ENCODE results near the gene ZNF549. TPM values are rescaled to one million over a fixed set of nuclear protein-coding genes. Genes with fewer than 3 reads are reported as not detected.

The ZNF549 gene
- total RNA-seq, 1 donor from 2014 or later = 3.6 TPM

GRCh38 chr19:57560049-57560491, 32.9 kb downstream of the ZNF549 start:
- intact Hi-C loops (cut with DNase I) = no loop called here
- no peak for DNase-seq (ENCODE audit: low spot score)

GRCh38 chr19:57563547-57563946, 36.4 kb downstream of the ZNF549 start:
- intact Hi-C loops (cut with DNase I) = no loop called here
- no peak for DNase-seq (ENCODE audit: low spot score)

GRCh38 chr19:57566396-57567265, 39.5 kb downstream of the ZNF549 start:
- intact Hi-C loops (cut with DNase I) = no loop called here
- DNase-seq (ENCODE audit: low spot score) = no peak

DNA sequence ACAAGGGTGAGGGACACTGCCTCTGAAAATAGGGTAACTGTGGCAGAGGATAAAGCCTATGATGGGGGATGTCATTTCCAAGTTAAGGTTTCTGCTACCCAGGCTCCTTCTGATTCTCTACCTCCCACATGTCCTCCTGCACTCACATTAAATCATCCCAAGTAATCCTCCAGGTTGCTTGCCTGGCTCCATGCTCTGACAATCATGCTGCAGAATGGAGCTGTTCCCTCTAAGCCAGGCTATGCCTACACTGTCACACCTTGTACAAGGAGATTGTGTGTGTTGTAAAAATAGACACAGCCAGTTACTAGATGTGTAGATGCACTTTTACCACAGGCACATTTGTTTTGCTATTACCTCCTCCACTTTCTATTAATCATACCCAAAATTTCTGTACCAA, 43.6 kb downstream of the ZNF549 start:
- DNase-seq (ENCODE audit: low spot score) = no peak
- intact Hi-C loops (cut with DNase I) = no loop called here

DNA sequence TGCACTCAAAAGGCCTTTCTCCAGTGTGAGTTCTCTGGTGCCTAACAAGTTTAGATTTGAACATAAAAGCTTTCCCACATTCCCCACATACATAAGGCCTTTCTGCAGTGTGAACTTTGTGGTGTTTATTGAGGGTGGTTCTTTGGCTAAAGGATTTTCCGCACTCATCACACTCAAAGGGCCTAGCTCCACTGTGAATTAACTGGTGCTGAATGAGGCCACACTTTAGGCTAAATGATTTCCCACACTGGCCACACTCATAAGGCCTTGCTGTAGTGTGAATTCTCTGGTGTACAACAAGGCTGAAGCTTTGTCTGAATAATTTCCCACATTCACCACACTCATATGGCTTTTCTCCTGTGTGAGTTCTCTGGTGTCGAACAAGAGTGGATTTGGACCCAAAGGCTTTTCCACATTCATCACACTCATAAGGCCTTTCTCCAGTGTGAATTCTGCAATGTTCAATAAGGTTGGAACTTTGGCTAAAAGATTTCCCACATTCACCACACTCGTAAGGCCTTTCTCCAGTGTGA, 45.3 kb downstream of the ZNF549 start:
- no peak for DNase-seq (ENCODE audit: low spot score)
- intact Hi-C loops (cut with DNase I) = no loop called here

DNA sequence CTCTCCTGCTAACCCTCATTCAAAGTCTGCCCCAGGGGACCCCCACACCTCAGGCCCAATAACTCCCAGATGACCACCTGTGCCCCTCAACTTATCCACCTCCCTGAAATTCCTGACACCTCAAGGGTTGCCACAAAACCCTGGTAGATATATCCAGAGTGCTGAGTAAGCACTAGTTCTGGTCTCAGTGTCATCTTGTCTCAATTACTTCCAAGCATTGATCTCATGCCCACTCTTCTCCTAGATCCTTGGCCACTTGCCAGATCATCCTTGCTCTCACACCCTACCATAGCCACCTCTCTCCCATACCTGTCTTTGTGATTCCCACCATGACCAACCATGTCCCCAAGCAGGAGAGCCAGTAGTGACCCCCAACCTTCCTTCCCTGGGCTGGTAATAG, 49.5 kb downstream of the ZNF549 start:
- intact Hi-C loops (cut with DNase I) = no loop called here
- DNase-seq (ENCODE audit: low spot score) = no peak

DNA sequence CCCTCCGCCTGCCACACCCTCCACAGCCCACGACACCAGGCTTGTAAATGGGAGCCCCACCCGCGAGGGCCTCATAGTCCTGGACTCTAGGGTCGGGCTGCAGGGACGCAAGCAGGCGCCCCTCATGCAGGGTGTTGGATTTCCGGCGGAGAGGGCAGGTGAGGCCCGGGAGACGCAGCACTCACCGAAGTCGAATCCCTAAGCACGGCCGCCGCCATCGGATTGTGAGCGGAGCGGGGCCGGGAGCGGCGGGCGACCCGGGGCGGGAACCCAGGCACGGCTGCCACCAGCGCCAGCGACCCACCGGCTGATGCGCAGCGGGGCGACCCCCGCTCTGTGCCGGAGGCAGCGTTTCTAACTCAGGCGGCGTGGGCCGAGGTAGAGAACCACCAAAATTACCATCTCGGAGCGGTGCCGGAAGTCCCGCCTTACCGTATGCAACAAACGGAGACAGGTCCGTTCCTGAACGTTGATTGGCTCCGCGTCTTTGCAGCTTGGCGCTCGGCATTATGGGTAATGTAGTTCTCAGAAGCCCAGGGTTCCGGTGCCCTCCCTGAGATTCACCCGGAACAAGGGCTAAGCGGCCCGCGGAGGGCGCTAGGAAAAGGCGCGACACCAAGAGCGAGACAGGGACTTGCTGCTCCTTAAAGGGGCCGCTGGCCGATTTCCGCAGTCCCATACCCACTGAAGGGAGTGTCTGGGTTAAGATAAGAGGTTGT, 51.5 kb downstream of the ZNF549 start, which contains the start of gene ZNF416:
TSS of gene ZNF416 (minus strand) at position 425 of the 719 bp plus-strand sequence. CDS start at position 218, 207 bp downstream.
- peak; percentile 97 for DNase-seq (ENCODE audit: low spot score)
- intact Hi-C loops (cut with DNase I) = no loop called here

DNA sequence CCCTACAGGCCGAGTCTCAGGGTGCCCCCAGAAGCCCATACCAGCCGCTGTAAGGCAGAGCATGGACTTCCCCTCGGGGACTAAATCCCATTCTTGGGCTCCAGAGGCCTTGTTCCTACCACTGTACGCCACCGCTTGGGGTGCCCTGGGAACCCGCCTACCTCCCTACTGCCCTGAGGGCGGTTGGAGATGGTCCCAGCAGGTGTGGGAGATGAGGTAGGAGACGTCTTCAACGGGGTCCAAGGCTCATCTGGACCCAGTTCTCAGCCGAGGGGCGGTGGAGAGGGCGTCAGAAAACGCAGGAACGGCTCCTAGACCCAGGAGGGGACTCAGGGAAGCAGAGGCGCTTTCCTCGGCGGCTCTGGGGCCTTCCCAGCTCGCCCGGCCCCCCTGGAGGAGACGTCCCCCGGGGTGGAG, 56.0 kb downstream of the ZNF549 start:
- intact Hi-C loops (cut with DNase I) = no loop called here
- DNase-seq (ENCODE audit: low spot score) = no peak

GRCh38 chr19:57583521-57584416, 56.6 kb downstream of the ZNF549 start, which contains the start of gene ZIK1:
Gene ZIK1 (plus strand): TSS chr19:57584145. CDS start chr19:57584357, 212 bp downstream.
- peak; percentile 96 for DNase-seq (ENCODE audit: low spot score)
- intact Hi-C loops (cut with DNase I) = loop anchor here (2.0 kb wide), 1 partner anchor 15 kb away; the partner anchor contains the start of gene ZNF530

GRCh38 chr19:57587529-57587928, 60.4 kb downstream of the ZNF549 start:
- no peak for DNase-seq (ENCODE audit: low spot score)
- intact Hi-C loops (cut with DNase I) = no loop called here

- intact Hi-C loops (cut with DNase I) = loop anchor here (2.0 kb wide), 1 partner anchor 15 kb away; the partner anchor contains the start of gene ZIK1
- no peak for DNase-seq (ENCODE audit: low spot score)
These were observed 72.2 kb downstream of the ZNF549 start for GRCh38 chr19:57599377-57599760.

DNA sequence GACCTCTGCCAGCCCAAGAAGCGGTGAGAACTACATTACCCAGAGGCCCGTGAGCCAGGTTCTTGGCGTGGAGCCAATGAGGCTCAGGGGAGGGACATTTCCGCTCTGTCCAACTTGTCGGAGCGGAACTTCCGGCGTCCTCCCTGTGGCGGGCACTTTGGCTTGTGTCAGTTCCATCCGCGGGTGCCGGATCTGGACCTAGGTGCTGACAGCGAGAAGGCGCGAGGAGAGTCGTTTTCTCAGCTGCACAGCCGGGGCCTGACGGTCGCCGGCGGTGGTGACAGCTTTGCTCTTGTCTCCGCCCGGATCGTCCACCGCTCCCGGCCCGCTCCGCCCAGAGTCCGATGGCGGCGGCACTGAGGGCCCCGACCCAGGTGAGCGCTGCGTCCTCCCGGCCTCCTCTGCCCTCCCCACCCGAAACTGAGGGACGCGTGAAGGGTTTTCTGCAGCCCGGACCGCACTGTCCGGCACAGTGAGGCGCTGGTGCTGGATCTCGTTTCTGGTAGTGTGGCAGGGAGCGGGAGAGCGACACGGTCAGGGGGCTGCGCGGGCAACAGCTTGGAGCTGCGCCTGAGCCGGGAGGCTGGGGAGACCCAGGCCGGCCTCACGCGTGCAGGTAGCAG, 72.7 kb downstream of the ZNF549 start, which contains the start of gene ZNF530:
TSS of gene ZNF530 (plus strand) at position 125 of the 623 bp plus-strand sequence. CDS start 4,461 bp downstream, outside the sequence.
- intact Hi-C loops (cut with DNase I) = loop anchor here (2.0 kb wide), 1 partner anchor 15 kb away; the partner anchor contains the start of gene ZIK1
- peak; percentile 96 for DNase-seq (ENCODE audit: low spot score)

DNA sequence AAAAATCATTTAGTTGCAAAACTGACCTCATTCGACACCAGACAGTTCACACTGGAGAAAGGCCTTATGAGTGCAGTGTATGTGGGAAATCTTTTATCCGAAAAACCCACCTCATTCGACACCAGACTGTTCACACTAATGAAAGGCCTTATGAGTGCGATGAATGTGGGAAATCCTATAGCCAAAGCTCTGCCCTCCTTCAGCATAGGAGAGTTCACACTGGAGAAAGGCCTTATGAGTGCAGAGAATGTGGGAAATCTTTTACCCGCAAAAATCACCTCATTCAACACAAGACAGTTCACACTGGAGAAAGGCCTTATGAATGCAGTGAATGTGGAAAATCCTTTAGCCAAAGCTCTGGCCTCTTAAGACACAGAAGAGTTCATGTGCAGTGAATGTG, 79.8 kb downstream of the ZNF549 start:
- intact Hi-C loops (cut with DNase I) = no loop called here
- DNase-seq (ENCODE audit: low spot score) = no peak

Other genes starting within 250 kb of the ZNF549 start
- gene ZNF460, start 246.9 kb upstream of the ZNF549 start, total RNA-seq = 45.3 TPM
- gene ZNF543, start 206.9 kb upstream of the ZNF549 start, total RNA-seq = 6.1 TPM
- 10.0 TPM for gene ZNF304, start 176.1 kb upstream of the ZNF549 start, total RNA-seq
- gene TRAPPC2B, start 163.8 kb upstream of the ZNF549 start, total RNA-seq = 10.2 TPM
- gene ZNF547, start 163.8 kb upstream of the ZNF549 start, total RNA-seq = 4.0 TPM
- 16.1 TPM for gene ZNF548, start 137.5 kb upstream of the ZNF549 start, total RNA-seq
- 10.1 TPM for gene ZNF17, start 116.2 kb upstream of the ZNF549 start, total RNA-seq
- 4.0 TPM for gene ZNF749, start 92.0 kb upstream of the ZNF549 start, total RNA-seq
- 3.0 TPM for gene VN1R1, start 70.2 kb upstream of the ZNF549 start, total RNA-seq
- 23.7 TPM for gene ZNF772, start 49.8 kb upstream of the ZNF549 start, total RNA-seq
- gene ZNF419, start 39.6 kb upstream of the ZNF549 start, total RNA-seq = 8.7 TPM
- gene ZNF773, start 27.4 kb upstream of the ZNF549 start, total RNA-seq = 5.5 TPM
- gene ZNF550, start 32.5 kb downstream of the ZNF549 start, total RNA-seq = 9.9 TPM
- gene ZNF416, start 51.6 kb downstream of the ZNF549 start, total RNA-seq = 4.8 TPM
- gene ZIK1, start 56.8 kb downstream of the ZNF549 start, total RNA-seq = 4.5 TPM
- 3.5 TPM for gene ZNF530, start 72.5 kb downstream of the ZNF549 start, total RNA-seq
- 16.5 TPM for gene ZNF134, start 86.9 kb downstream of the ZNF549 start, total RNA-seq
- 14.2 TPM for gene ZNF211, start 105.8 kb downstream of the ZNF549 start, total RNA-seq
- gene ZSCAN4, start 141.6 kb downstream of the ZNF549 start, total RNA-seq = 0.16 TPM
- gene ZNF551, start 154.6 kb downstream of the ZNF549 start, total RNA-seq = 3.7 TPM
- 6.0 TPM for gene ZNF154, start 181.8 kb downstream of the ZNF549 start, total RNA-seq
- gene ZNF671, start 200.3 kb downstream of the ZNF549 start, total RNA-seq = 8.1 TPM
- gene ZNF776, start 219.5 kb downstream of the ZNF549 start, total RNA-seq = 10.0 TPM
- 16.8 TPM for gene ZNF586, start 242.3 kb downstream of the ZNF549 start, total RNA-seq